Measurements from ENCODE around the gene FUOM.
A peak's percentile ranks its signal among the peaks of the same experiment; 100 is the strongest.

Gene FUOM

GRCh38 chr10:133359554-133359971 is 1.7 kb upstream of the FUOM start:
- H3K4me3 ChIP-seq (replicated peaks; ENCODE audit: low read depth, low read length): no peak overlapping the region
- no peak for DNase-seq (ENCODE audit: extremely low read depth, low read depth)
- no peak for TF ChIP-seq CTCF (IDR thresholded peaks at IDR 0.05; ENCODE audit: low read depth, low read length, missing control alignments)

GRCh38 chr10:133358925-133359310 is 1.1 kb upstream of the FUOM start:
- no peak overlapping the region for H3K4me3 ChIP-seq (replicated peaks; ENCODE audit: low read depth, low read length)
- no peak for TF ChIP-seq CTCF (IDR thresholded peaks at IDR 0.05; ENCODE audit: low read depth, low read length, missing control alignments)
- no peak for DNase-seq (ENCODE audit: extremely low read depth, low read depth)

GRCh38 chr10:133358162-133358924 is 524 bp upstream of the FUOM start:
- no peak for TF ChIP-seq CTCF (IDR thresholded peaks at IDR 0.05; ENCODE audit: low read depth, low read length, missing control alignments)
- DNase-seq (ENCODE audit: extremely low read depth, low read depth): no peak
- no peak overlapping the region for H3K4me3 ChIP-seq (replicated peaks; ENCODE audit: low read depth, low read length)

- peak overlapping the region; percentile 59 for H3K4me3 ChIP-seq (replicated peaks; ENCODE audit: low read depth, low read length)
- no peak for DNase-seq (ENCODE audit: extremely low read depth, low read depth)
- TF ChIP-seq CTCF (IDR thresholded peaks at IDR 0.05; ENCODE audit: low read depth, low read length, missing control alignments): no peak
Measured at GRCh38 chr10:133356549-133357284, 1.1 kb downstream of the FUOM start.

GRCh38 chr10:133355991-133356390 is 1.8 kb downstream of the FUOM start:
- no peak for TF ChIP-seq CTCF (IDR thresholded peaks at IDR 0.05; ENCODE audit: low read depth, low read length, missing control alignments)
- DNase-seq (ENCODE audit: extremely low read depth, low read depth): no peak
- H3K4me3 ChIP-seq (replicated peaks; ENCODE audit: low read depth, low read length): no peak overlapping the region

- TF ChIP-seq CTCF (IDR thresholded peaks at IDR 0.05; ENCODE audit: low read depth, low read length, missing control alignments): no peak
- DNase-seq (ENCODE audit: extremely low read depth, low read depth): no peak
- H3K4me3 ChIP-seq (replicated peaks; ENCODE audit: low read depth, low read length): no peak overlapping the region
Measured at GRCh38 chr10:133355266-133355665, 2.6 kb downstream of the FUOM start.
